Cerebellar nuclear complex (tissue), 1 donor: Measurements from ENCODE around the gene POLA2.
"Not testable (repeated sequence)": the region's sequence is repeated elsewhere in the genome, so short reads cannot be mapped to it uniquely, and the experiment has no call there.

Source experiments
- DNase-seq, 2 experiments: peaks; one replicate each; lab custom pipeline; 2025; lab: John Stamatoyannopoulos, UW

The POLA2 gene

DNA sequence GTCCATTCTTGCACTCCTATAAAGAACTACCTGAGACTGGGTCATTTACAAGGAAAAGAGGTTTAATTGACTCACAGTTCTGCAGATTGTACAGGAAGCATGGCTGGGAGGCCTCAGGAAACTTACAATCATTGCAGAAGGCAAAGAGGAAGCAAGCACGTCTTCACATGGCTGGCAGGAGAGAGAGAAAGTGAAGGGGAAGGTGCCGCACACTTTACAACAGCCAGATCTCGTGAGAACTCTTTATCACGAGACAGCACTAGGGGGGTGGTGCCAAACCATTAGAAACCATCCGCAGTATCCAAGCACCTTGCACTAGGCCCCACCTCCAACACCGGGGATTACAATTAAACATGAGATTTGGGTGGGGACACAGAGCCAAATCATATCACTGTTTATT lies 19.4 kb upstream of the POLA2 start:
- DNase-seq, result no peak

DNA sequence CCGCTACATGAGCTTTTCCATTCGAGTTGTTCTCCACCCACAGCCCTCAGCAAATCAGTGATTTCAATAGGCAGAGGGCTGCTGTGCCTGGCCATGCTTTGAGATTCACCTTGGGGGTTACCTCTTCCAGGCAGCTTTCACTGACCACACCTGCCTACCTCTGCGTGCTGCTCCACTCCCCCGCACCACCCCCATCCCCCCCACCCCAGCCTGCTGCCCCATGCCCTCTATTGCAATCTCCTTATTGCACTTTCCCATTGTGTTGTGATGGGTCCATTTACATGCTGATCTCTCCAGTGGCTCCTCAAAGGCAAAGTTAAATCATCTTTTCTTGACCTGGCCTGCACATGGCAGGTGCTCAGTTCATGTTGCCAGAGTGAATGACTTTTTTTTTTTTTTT lies 18.0 kb upstream of the POLA2 start:
- no peak for DNase-seq

GRCh38 chr11:65245046-65245445 lies 16.7 kb upstream of the POLA2 start:
- DNase-seq, result not testable (repeated sequence)

- no peak for DNase-seq
These were observed 15.3 kb upstream of the POLA2 start for GRCh38 chr11:65246506-65246905.

DNA sequence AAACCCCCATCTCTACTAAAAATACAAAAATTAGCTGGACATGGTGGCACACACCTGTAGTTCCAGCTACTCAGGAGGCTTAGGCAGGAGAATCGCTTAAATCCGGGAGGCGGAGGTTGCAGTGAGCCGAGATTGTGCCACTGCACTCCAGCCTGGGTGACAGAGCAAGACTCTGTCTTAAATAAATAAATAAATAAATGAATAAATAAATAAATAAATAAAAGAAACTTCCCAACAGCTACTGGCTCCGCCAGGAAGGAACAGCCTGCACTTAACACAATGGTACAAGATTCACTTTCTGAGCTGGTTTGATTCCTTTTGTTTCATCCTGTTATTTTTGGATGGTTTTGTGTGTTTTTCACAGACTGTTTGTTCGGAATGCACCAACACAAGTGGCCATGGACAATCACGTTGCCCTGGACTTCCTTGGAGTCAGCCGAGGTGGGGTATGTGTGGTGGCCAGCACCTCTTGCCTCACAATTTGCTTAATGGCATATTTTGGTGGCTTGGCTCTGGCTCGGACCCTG lies 13.5 kb upstream of the POLA2 start:
- DNase-seq, result not testable (repeated sequence)

GRCh38 chr11:65251476-65251875 lies 10.3 kb upstream of the POLA2 start:
- no peak for DNase-seq

- no peak for DNase-seq
These were observed 7.0 kb upstream of the POLA2 start for GRCh38 chr11:65254724-65255123.

GRCh38 chr11:65258988-65259387 lies 2.8 kb upstream of the POLA2 start:
- no peak for DNase-seq

DNA sequence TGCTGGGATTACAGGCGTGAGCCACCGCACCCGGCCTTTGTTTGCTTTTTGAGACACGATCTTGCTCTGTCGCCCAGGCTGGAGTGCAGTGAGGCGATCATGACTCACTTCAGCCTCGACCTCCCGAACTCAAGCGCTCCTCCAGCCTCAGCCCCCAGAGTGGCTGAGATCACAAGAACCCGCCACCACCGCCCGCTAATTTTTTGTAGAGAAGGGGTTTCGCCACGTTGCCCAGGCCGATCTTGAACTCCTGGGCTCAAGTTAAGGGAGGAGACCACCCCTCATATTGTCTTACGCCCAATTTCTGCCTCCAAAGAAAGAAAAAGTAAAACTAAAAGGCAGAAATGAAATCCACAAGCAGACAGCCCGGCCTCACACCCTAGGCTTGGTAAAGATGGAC lies 1.5 kb upstream of the POLA2 start:
- no peak for DNase-seq

- no peak for DNase-seq
These were observed 789 bp upstream of the POLA2 start for GRCh38 chr11:65260756-65261590.

DNA sequence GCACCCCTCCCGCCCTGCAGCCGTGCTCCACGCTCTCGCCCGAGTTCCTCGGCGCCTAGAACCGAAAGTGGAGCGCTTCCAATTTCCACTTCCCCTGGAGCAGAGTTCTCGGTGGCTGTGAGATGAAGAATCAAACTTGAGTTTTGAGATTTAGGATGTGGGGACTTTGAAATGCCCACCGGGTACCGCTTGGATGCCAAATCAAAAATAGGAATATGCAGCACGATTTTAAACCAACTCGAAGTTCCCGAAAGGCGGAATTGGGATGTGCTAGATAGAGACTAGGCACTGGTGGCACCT lies 569 bp downstream of the POLA2 start:
- no peak for DNase-seq

DNA sequence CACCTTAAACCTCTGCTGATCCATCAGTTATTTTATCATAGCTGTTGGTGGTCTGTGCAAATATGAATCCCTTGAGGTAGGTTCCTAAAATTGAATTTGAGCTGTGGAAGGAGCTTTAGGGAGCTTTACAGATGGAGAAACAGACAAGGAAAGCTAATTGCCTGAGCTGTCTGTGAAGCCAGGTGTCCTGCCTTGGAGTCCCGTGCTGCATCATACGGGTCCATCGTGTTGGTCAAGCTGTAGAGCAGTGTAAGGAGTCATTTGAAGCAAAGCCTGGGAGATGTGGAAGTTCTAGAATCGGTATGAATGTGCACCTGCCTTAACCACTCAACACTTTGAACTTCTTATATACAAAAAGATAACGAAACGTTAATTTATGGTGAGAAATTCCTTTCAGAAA lies 1.0 kb downstream of the POLA2 start:
- DNase-seq, result no peak

DNA sequence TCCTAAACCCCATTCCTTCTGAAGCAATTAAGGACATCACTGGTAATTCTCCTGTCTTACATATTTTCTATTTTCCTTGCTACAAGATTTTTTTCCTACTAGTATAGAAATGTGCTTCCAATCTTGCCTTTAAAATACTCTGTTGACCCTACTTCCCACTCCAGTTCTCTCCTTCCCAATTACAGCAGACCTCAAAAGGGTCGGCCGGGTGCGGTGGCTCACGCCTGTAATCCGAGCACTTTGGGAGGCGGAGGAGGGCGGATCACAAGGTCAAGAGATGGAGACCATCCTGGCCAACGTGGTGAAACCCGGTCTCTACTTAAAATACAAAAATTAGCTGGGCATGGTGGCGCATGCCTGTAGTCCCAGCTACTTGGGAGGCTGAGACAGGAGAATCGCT lies 3.0 kb downstream of the POLA2 start:
- DNase-seq, result not testable (repeated sequence)

DNA sequence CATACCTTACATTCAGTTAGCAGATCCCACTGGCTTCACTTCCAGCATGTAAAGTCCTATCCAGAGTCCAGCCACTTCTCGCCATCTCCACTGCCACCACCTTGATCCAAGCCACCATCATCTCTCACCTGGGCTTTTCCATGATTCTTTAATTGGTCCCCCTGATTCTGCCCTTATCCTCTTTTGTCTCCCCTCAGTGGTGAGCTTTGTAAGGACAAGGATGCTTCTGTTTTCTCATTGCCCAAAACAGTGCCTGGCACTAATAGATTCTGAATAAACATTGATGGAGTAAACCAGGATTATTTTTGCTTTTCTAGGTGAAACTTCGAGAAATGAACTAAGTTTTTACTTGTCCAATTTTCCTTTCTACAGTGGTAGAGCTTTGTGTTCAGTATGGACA lies 4.4 kb downstream of the POLA2 start:
- no peak for DNase-seq

- DNase-seq, result no peak
These were observed 13.2 kb downstream of the POLA2 start for GRCh38 chr11:65274735-65275682.

DNA sequence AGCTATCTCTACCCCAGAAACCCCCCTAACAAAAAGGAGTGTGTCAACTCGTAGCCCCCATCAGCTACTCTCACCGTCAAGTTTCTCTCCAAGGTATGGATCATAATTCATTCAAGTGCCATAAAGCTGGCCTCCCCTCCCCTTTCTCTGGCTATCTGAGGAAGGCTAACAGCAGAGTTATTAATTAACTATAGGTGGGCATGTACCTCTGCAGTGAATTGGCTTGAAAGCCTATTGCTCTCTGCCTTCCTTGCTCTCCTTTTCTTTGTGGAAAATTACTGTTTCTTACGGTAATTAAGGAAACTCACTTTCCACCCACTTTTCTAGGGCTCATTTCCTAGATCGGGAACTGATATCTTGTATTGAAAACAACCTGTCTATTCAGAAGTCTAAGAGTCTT lies 14.1 kb downstream of the POLA2 start:
- DNase-seq, result no peak

DNA sequence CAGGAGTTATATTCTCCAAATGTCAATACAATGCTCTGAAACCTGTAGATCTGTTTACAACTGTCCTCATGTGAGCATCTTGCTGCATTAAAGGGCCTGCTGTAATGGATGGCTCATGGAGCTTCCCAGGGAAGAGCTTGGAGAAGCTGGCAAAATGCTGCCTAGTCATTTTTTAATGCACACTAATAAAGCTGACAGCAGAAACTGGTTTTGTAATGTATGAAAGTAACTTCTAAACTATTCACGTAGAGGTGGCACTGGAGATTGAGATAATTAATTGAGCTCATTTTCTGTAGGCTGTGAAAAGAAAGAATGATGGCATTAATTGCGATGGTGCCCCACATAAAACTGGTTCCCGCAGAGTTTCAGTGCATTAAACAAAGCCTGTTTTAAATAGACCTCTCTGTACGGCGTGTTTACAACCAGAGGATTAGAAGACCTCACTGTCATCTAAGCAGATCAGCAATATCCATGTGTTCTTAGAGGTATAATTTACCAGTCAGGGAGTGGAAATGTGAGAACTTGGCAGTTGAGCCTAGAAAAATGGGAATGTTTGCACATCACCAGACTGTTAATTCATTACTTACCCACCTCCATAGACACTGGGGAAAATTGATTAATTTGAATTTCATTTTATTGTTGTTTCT lies 16.0 kb downstream of the POLA2 start:
- no peak for DNase-seq

- no peak for DNase-seq
These were observed 16.6 kb downstream of the POLA2 start for GRCh38 chr11:65278356-65278755.

GRCh38 chr11:65279279-65279678 lies 17.5 kb downstream of the POLA2 start:
- DNase-seq, result no peak

- no peak for DNase-seq
These were observed 18.1 kb downstream of the POLA2 start for GRCh38 chr11:65279741-65280440.

DNA sequence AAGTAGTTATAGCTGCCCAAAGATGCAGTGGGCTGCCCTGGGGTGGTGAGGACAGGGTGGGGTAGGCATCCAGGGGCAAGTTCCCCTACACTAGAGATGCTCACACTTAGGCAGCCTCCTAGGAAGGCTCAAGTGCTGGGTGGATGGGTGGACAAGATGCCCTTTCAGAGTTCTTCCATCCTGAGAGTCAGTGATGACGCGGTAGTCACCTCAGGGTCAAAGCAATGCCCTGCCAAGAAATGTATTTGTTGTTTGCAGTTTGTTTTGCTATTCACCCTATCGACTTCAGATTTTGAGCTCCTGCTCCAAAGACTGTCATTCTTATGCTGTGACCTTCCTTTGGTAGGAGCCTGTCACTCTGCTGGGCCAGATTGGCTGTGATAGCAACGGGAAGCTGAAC lies 18.9 kb downstream of the POLA2 start:
- no peak for DNase-seq

DNA sequence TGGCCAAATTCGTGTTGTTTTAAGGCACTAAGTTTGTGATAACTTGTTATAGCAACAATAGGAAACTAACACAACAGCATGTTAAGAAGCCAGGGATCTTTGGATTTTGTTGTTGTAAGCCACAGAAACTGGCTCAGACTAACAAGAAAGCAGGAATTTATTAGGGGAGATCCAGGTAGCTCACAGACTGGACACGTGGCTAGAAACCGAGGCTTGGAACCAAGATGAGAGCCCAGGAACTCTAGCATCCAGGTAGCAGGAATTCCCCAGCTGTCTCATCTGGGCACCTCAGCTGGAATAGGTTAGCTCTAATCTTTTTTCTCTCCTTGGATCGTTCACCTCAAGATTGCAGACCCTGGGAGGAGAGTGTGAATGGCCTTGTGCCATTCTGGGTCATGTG lies 24.9 kb downstream of the POLA2 start:
- no peak for DNase-seq
